T-helper 1 cell treated with Interleukin-12 subunit alpha and Interleukin-12 subunit beta and Interleukin-4 antibody, amounts not matched to agents 30 ng/mL and 1 ng/mL, for 36 hours (primary cell): ENCODE measurements around the gene SLC25A11. TPM values are rescaled to one million over a fixed set of nuclear protein-coding genes. Genes with fewer than 3 reads are reported as not detected.

Experiments
- intact Hi-C: fragments of 100-400 bp; cut with micrococcal nuclease; formaldehyde crosslinking; loops from one replicate; pipeline ENCODE4 v1.15.1; 2024
- total RNA-seq: library from RNA; stranded (reverse); gene quantifications from 2 replicates; pipeline ENCODE4 v1.2.3, GENCODE V29; 2022

The SLC25A11 gene
- total RNA-seq, 1 donor from 2014 or later: 96.0 TPM

- intact Hi-C loops: loop anchor here (5.0 kb wide), 1 partner anchor 65 kb away; the partner anchor contains the start of gene MINK1
Measured at GRCh38 chr17:4897198-4897687, 42.6 kb downstream of the SLC25A11 start.

DNA sequence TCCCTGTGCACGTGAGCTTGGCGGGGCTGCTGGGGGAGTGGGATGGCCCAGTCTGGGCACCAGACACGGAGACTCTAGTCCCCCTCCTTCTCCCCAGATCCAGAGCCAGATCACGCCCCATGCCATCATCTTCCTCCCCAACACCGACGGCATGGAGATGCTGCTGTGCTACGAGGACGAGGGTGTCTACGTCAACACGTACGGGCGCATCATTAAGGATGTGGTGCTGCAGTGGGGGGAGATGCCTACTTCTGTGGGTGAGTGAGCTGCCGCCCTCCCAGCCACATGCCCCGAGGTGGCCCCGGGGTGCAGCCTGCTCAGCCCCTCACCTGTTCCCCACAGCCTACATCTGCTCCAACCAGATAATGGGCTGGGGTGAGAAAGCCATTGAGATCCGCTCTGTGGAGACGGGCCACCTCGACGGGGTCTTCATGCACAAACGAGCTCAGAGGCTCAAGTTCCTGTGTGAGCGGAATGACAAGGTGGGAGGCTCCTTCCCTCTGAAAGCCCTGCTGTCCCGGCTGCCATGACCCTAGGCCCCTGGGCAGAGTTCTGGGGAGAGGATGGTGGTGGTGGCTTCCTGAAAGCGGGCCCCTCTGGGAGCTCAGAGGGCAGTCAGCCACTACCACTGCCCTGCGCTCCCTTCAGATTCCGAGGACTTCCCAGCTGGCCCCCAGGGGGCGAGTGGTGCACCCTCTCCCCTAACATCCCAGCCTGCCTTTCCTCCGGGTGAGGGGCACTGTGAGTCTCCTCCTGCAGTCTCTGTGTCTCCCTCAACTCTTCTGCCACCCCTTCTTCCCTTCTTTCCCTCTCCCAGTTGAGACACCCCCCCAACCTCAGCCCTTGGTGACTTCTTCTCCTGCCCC, 43.3 kb downstream of the SLC25A11 start:
- intact Hi-C loops: loop anchor here (5.0 kb wide), 1 partner anchor 64 kb away; the partner anchor contains the start of gene MINK1

DNA sequence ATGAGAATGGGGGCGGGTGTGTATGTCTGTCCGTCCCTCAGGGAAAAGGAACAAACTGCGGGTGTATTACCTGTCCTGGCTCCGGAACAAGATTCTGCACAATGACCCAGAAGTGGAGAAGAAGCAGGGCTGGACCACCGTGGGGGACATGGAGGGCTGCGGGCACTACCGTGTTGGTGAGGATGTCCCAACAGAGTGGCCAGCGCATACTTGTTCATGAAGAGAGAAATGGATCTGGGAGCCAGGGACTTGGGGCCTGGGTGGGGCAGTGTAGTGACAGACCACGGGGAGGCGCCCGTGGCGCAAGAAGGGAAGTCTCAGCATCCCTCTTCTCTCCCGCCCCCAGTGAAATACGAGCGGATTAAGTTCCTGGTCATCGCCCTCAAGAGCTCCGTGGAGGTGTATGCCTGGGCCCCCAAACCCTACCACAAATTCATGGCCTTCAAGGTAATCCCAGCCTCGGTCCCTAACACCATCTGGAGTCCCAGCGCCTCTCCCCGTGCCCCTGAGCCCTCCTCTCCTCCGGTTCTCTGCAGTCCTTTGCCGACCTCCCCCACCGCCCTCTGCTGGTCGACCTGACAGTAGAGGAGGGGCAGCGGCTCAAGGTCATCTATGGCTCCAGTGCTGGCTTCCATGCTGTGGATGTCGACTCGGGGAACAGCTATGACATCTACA, 44.1 kb downstream of the SLC25A11 start:
- intact Hi-C loops: loop anchor here (5.0 kb wide), 1 partner anchor 63 kb away; the partner anchor contains the start of gene MINK1

DNA sequence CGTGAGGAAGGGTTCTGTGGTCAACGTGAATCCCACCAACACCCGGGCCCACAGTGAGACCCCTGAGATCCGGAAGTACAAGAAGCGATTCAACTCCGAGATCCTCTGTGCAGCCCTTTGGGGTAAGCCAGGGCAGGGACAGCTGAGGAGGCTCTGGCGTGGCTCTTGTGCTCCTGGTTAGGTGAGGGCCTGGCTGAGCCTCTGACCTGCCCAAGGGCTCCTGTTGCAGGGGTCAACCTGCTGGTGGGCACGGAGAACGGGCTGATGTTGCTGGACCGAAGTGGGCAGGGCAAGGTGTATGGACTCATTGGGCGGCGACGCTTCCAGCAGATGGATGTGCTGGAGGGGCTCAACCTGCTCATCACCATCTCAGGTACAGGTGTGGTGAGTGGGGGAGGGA, 44.7 kb downstream of the SLC25A11 start:
- intact Hi-C loops: loop anchor here (5.0 kb wide), 1 partner anchor 63 kb away; the partner anchor contains the start of gene MINK1

- intact Hi-C loops: no loop called here
Measured at GRCh38 chr17:4893721-4894560, 45.9 kb downstream of the SLC25A11 start.

DNA sequence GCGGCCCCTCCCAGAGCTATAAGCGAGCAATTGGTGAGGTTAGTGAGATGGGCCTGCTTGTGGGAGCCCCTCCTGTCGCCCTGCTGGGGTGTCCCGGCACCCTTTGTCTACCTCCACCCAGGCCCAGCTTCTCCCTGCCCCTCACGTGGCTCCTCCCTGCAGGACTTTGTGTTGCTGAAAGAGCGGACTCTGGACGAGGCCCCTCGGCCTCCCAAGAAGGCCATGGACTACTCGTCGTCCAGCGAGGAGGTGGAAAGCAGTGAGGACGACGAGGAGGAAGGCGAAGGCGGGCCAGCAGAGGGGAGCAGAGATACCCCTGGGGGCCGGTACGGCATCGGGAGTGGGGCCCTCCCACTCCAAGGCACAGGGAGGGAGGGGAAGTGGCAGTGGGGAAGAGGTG, 46.6 kb downstream of the SLC25A11 start:
- intact Hi-C loops: no loop called here

- intact Hi-C loops: no loop called here
Measured at GRCh38 chr17:4892499-4893221, 47.2 kb downstream of the SLC25A11 start.

GRCh38 chr17:4891411-4892410, 48.1 kb downstream of the SLC25A11 start:
- intact Hi-C loops: no loop called here

DNA sequence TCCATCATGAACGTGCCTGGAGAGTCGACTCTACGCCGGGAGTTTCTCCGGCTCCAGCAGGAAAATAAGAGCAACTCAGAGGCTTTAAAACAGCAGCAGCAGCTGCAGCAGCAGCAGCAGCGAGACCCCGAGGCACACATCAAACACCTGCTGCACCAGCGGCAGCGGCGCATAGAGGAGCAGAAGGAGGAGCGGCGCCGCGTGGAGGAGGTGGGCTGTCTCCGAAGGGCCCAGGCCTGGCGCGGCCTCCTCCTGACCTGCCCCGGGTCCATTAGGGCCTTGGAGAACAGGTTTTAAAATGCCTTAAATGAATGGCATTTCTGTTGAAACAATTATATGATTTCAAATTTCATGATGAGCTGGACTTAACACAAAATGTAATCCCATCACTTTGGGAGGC, 52.3 kb downstream of the SLC25A11 start:
- intact Hi-C loops: loop anchor here (5.0 kb wide), 1 partner anchor 320 kb away; no protein-coding TSS in a partner anchor

Other genes with a start within 250 kb of the SLC25A11 start
- gene PELP1, start 235.9 kb downstream of the SLC25A11 start, total RNA-seq: 89.6 and 92.0 TPM in 2 replicates
- gene ARRB2, start 229.4 kb downstream of the SLC25A11 start, total RNA-seq: 335 and 345 TPM in 2 replicates
- 20.3 and 22.6 TPM in 2 replicates for gene MED11, start 208.6 kb downstream of the SLC25A11 start, total RNA-seq
- gene ZMYND15, start 200.2 kb downstream of the SLC25A11 start, total RNA-seq: 0.10 and 0.12 TPM in 2 replicates
- 3.3 and 4.4 TPM in 2 replicates for gene CXCL16, start 200.1 kb downstream of the SLC25A11 start, total RNA-seq
- 0.22 and 0.83 TPM in 2 replicates for gene TM4SF5, start 168.2 kb downstream of the SLC25A11 start, total RNA-seq
- 0.51 TPM in 1 of 2 replicates, not detected in the other for gene VMO1, start 153.7 kb downstream of the SLC25A11 start, total RNA-seq
- gene GLTPD2, start 151.1 kb downstream of the SLC25A11 start, total RNA-seq: not detected in 2 replicates
- 160 and 163 TPM in 2 replicates for gene PSMB6, start 143.9 kb downstream of the SLC25A11 start, total RNA-seq
- 34.8 and 37.2 TPM in 2 replicates for gene PLD2, start 132.9 kb downstream of the SLC25A11 start, total RNA-seq
- 115 and 120 TPM in 2 replicates for gene MINK1, start 106.7 kb downstream of the SLC25A11 start, total RNA-seq
- 0.95 and 1.3 TPM in 2 replicates for gene C17orf107, start 40.5 kb downstream of the SLC25A11 start, total RNA-seq
- 0.78 and 0.88 TPM in 2 replicates for gene CHRNE, start 36.9 kb downstream of the SLC25A11 start, total RNA-seq
- not detected in 2 replicates for gene GP1BA, start 7.8 kb downstream of the SLC25A11 start, total RNA-seq
- 267 and 323 TPM in 2 replicates for gene RNF167, start 222 bp upstream of the SLC25A11 start, total RNA-seq
- 2,251 and 2,270 TPM in 2 replicates for gene PFN1, start 8.5 kb upstream of the SLC25A11 start, total RNA-seq
- gene ENO3, start 11.1 kb upstream of the SLC25A11 start, total RNA-seq: 37.9 and 38.1 TPM in 2 replicates
- 60.0 and 63.9 TPM in 2 replicates for gene SPAG7, start 27.8 kb upstream of the SLC25A11 start, total RNA-seq
- 88.9 and 95.0 TPM in 2 replicates for gene CAMTA2, start 47.6 kb upstream of the SLC25A11 start, total RNA-seq
- gene INCA1, start 57.5 kb upstream of the SLC25A11 start, total RNA-seq: 0.22 and 0.76 TPM in 2 replicates
- 52.9 and 56.7 TPM in 2 replicates for gene KIF1C, start 57.9 kb upstream of the SLC25A11 start, total RNA-seq
- gene SLC52A1, start 95.4 kb upstream of the SLC25A11 start, total RNA-seq: 0.29 and 0.51 TPM in 2 replicates
- 4.3 and 4.5 TPM in 2 replicates for gene ZFP3, start 138.4 kb upstream of the SLC25A11 start, total RNA-seq
- gene ZNF232, start 171.8 kb upstream of the SLC25A11 start, total RNA-seq: 11.3 and 12.6 TPM in 2 replicates
- gene USP6, start 176.0 kb upstream of the SLC25A11 start, total RNA-seq: 0.02 and 0.05 TPM in 2 replicates